ENCODE data around the gene LY86.

DNA sequence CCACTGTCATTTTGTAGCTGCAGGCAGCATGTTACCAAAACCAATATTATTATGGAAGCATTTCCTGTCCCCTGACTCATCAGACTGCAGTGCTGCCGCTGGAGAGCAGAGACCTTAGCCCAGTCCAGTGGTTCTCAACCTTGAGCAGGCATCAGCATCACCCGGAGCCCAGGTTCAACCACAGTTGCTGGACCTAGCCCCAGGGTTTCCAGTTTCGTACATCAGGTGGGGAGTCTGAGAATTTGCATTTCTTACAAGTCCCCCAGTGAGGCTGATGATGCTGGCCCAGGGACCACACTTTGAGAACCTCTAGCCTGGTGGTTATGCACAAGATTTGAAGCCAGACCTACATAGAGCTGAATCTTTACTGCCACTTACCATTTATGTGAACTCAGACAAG, 47.3 kb downstream of the LY86 start:
- TF ChIP-seq, protein P1, sequence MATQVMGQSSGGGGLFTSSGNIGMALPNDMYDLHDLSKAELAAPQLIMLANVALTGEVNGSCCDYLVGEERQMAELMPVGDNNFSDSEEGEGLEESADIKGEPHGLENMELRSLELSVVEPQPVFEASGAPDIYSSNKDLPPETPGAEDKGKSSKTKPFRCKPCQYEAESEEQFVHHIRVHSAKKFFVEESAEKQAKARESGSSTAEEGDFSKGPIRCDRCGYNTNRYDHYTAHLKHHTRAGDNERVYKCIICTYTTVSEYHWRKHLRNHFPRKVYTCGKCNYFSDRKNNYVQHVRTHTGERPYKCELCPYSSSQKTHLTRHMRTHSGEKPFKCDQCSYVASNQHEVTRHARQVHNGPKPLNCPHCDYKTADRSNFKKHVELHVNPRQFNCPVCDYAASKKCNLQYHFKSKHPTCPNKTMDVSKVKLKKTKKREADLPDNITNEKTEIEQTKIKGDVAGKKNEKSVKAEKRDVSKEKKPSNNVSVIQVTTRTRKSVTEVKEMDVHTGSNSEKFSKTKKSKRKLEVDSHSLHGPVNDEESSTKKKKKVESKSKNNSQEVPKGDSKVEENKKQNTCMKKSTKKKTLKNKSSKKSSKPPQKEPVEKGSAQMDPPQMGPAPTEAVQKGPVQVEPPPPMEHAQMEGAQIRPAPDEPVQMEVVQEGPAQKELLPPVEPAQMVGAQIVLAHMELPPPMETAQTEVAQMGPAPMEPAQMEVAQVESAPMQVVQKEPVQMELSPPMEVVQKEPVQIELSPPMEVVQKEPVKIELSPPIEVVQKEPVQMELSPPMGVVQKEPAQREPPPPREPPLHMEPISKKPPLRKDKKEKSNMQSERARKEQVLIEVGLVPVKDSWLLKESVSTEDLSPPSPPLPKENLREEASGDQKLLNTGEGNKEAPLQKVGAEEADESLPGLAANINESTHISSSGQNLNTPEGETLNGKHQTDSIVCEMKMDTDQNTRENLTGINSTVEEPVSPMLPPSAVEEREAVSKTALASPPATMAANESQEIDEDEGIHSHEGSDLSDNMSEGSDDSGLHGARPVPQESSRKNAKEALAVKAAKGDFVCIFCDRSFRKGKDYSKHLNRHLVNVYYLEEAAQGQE (IDR thresholded peaks at IDR 0.05; ENCODE audit: insufficient read depth in 1 of 2, low read depth in 2 of 2, low read length in 2 of 2), result no peak
- no peak for TF ChIP-seq POLR2AphosphoS5 (IDR thresholded peaks at IDR 0.05; ENCODE audit: low read depth, low read length)
- TF ChIP-seq TAF1 (IDR thresholded peaks at IDR 0.05; ENCODE audit: borderline replicate concordance, insufficient read depth, low read length), result no peak

All from PFSK-1 (cell line).